GM18519 (cell line): ENCODE measurements around the gene KIF26A.

Source experiments
- ATAC-seq: cut with Tn5 transposase; IDR thresholded peaks from one replicate; pipeline ENCODE4 v1.9.1; 2021; ENCODE audit warnings: mild to moderate bottlenecking, moderate library complexity; ENCODE audit not compliant: unreplicated experiment, low FRiP score

The KIF26A gene

GRCh38 chr14:104174051-104174450, 35.7 kb downstream of the KIF26A start:
- ATAC-seq = no peak

GRCh38 chr14:104175041-104175440, 36.7 kb downstream of the KIF26A start:
- ATAC-seq = no peak

GRCh38 chr14:104175811-104176210, 37.4 kb downstream of the KIF26A start:
- no peak for ATAC-seq

- no peak for ATAC-seq
Observed at GRCh38 chr14:104176611-104177010, 38.2 kb downstream of the KIF26A start.

GRCh38 chr14:104177411-104177810, 39.0 kb downstream of the KIF26A start:
- ATAC-seq = no peak

- no peak for ATAC-seq
Observed at GRCh38 chr14:104178279-104178678, 39.9 kb downstream of the KIF26A start.

GRCh38 chr14:104179126-104179525, 40.7 kb downstream of the KIF26A start:
- no peak for ATAC-seq

- ATAC-seq = no peak
Observed at GRCh38 chr14:104179564-104180129, 41.3 kb downstream of the KIF26A start.

- no peak for ATAC-seq
Observed at GRCh38 chr14:104180561-104181165, 42.3 kb downstream of the KIF26A start.

GRCh38 chr14:104181761-104182530, 43.6 kb downstream of the KIF26A start:
- ATAC-seq = no peak

GRCh38 chr14:104182857-104183425, 44.6 kb downstream of the KIF26A start:
- no peak for ATAC-seq

- no peak for ATAC-seq
Observed at GRCh38 chr14:104183796-104184195, 45.4 kb downstream of the KIF26A start.

GRCh38 chr14:104184506-104184905, 46.1 kb downstream of the KIF26A start:
- ATAC-seq = no peak

GRCh38 chr14:104184911-104185499, 46.6 kb downstream of the KIF26A start:
- no peak for ATAC-seq

GRCh38 chr14:104185916-104186495, 47.6 kb downstream of the KIF26A start:
- ATAC-seq = no peak

- ATAC-seq = no peak
Observed at GRCh38 chr14:104186575-104186974, 48.2 kb downstream of the KIF26A start.

GRCh38 chr14:104187121-104187889, 48.9 kb downstream of the KIF26A start:
- no peak for ATAC-seq

GRCh38 chr14:104187931-104188726, 49.7 kb downstream of the KIF26A start:
- no peak for ATAC-seq

GRCh38 chr14:104188727-104189400, 50.5 kb downstream of the KIF26A start:
- no peak for ATAC-seq
